WI38 (cell line): ENCODE measurements around the gene TMEM269.

Experiments used
- H3K4me3 ChIP-seq: 2 replicates; pipeline ENCODE4 v1.5.1; 2011; ENCODE audit warnings: low read depth, mild to moderate bottlenecking, control low read depth, low read length
- TF ChIP-seq, protein P1 (sequence below): IDR thresholded peaks from 2 replicates; pipeline ENCODE4 v1.5.1; 2012; ENCODE audit warnings: low read depth, mild to moderate bottlenecking, control low read depth, low read length

The TMEM269 gene

DNA sequence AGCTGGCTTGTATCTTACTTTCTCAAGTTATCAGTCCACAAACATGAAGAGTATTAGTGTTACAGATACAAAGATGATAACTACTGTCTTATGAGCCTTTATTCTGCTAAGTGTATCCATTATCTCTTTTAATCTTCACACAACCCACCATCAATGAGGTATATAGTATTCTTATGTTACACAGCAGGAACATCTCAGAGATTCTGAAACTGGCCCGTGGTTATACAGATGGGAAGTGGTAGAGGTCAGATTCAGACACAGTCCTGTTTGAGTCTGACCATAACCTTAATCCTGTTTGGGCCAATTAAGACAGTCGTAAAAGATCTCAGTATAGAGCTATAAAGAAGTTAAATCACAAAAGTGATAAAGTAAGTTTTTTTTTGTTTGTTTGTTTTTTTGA, 5.1 kb upstream of the TMEM269 start:
- TF ChIP-seq, protein P1, sequence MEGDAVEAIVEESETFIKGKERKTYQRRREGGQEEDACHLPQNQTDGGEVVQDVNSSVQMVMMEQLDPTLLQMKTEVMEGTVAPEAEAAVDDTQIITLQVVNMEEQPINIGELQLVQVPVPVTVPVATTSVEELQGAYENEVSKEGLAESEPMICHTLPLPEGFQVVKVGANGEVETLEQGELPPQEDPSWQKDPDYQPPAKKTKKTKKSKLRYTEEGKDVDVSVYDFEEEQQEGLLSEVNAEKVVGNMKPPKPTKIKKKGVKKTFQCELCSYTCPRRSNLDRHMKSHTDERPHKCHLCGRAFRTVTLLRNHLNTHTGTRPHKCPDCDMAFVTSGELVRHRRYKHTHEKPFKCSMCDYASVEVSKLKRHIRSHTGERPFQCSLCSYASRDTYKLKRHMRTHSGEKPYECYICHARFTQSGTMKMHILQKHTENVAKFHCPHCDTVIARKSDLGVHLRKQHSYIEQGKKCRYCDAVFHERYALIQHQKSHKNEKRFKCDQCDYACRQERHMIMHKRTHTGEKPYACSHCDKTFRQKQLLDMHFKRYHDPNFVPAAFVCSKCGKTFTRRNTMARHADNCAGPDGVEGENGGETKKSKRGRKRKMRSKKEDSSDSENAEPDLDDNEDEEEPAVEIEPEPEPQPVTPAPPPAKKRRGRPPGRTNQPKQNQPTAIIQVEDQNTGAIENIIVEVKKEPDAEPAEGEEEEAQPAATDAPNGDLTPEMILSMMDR = no peak

DNA sequence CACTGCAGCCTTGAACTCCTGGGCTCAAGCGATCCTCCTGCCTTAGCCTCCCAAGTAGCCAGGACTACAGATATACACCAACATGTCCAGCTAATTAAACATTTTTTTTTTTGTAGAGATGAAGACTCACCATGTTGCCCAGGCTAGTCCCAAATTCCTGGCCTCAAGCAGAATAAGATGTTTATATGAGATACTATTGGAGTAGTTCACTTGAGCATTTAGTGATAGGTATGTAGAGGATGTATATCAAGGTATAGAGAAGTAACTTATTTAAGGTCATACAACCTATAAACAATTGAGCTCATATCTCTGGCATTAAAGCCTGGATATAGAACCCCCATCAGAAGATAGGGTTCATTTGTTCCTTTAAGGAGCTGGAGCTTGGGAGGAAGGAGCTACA, 4.6 kb upstream of the TMEM269 start:
- H3K4me3 ChIP-seq = no peak overlapping the region
- TF ChIP-seq, protein P1 = no peak

More for the DNA sequence above, 5.1 kb upstream of the TMEM269 start:
- H3K4me3 ChIP-seq = no peak overlapping the region

DNA sequence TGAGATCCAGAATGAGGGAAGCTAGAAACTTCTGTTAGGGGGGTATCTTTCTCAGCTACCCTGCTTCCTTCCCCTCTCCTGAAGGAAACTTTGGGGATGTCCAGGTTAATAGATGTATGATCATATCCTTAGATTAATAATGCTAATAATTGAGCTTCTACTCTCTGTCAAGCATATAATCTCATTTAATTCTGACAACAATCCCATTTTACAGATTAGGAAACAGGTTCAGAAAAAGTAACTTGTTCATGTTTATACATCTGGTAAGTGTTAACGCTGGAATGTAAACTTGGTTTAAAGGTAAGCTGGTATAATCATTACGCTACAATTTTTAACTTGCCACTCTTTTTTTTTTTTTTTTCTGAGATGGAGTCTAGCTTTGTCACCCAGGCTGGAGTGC, 1.7 kb upstream of the TMEM269 start:
- H3K4me3 ChIP-seq = no peak overlapping the region
- TF ChIP-seq, protein P1 = no peak

DNA sequence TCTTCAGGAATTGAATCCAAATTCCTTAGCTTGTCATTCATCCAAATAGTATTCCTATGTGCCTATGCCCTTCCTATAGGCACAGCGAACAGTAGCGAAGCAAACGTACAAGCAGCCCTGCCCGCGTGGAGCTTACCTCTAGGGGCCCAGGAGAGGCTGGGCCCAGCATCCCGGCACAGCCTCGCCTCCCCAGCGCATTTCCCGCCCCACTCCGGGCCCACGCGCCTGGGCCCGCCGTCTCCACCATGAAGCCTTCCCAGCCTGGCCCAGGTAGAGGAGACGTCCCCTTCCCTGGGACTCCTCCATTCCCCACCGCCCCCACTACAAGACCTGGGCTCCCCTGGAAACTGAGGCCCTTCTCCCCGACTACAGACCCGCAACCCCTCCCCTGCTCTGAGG, 245 bp upstream of the TMEM269 start:
- TF ChIP-seq, protein P1 = no peak

DNA sequence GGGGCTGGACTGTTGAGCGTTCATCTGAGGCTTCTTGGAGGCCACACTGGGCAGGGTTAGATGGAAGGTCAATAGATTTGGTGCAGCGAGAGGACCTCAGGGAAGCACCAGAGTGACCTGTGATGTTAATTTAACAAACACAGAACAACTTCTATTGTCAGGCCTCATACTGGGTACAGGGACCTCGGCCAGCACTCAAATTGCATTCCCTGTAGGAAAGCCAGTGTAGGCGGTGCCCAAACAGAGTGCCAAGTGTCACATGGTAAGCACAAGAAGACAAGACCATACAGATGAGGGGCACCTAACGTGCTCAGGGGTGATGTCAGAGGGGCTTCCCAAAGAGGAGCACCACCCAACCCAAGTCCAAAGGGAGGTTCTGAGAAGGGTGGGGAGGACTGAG, 1.3 kb downstream of the TMEM269 start:
- H3K4me3 ChIP-seq = no peak overlapping the region
- TF ChIP-seq, protein P1 = no peak

More for the DNA sequence above, 245 bp upstream of the TMEM269 start:
- H3K4me3 ChIP-seq = no peak overlapping the region

DNA sequence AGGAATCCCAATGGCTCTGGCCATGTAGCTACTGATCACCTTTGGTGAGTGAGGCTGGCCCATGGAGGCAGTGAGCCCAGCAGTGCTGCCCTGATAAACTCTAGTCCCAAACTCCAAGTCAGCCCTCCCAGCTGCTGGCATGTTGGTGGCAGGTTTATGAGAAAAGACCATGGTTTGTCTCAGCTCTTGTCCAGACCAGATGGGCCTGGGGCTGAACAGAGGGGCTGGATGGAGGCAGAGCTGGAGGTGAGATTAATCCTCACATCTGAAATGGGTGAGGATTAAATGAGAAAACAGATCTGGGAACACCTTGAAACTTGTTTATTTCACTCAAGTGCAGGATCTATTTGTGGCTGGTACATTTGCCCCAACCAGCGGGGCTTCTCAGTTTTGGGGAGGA, 3.2 kb downstream of the TMEM269 start:
- TF ChIP-seq, protein P1 = no peak
- H3K4me3 ChIP-seq = no peak overlapping the region

DNA sequence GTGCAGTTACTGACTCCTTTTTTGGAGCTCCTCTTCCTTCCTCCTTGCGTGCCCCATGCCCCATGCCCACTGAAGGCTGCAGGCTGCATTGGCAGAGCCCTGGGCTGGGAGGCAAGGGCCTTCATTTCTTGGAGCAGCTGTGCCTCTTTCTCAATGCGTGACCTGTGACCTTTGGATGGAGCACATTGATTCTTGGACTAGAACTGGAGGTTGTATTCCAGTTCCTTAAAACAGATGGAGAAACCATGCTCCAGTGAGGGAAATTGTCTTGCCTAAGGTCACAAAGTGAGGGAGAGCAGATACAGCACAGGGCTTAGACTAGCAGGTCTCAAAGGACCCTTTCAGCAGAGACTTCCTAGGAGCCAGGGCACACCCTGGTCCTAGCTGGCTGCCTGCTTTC, 9.0 kb downstream of the TMEM269 start:
- TF ChIP-seq, protein P1 = no peak
- no peak overlapping the region for H3K4me3 ChIP-seq
